ENCODE data around the gene MAOA.

MAOA gene

DNA sequence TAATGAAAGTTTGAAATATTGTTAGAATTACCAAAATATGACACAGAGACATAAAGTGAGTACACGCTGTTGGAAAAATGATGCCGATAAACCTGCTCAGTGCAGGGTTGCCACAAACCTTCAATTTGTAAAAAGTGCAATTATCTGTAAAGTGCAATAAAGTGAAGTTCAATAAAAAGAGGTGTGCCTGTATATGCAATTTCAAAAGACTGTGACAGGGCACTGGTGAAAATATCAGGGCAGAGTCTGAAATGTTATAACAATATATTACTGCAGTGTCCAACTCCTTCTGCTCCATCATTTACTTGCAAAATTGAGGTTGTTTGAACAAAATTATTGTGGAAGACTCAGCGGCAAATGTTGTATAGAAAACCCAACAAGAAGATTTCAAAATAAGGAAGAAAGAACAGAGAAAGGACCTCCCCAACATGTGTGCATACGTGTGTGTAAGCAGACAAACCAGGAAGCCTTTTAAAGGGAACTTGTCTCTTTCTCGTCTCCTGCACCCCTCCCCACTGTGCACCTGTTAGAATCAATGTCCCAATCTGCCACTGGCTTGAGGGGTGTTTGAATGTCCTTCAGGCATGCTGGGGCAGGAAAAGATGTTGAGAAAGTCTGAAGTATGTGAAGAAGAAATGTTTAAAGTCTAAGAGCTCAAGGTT, 130.0 kb downstream of the MAOA start:
- H3K4me3 ChIP-seq (replicated peaks; ENCODE audit: low read depth, low read length), result no peak overlapping the region
- TF ChIP-seq, protein P1, sequence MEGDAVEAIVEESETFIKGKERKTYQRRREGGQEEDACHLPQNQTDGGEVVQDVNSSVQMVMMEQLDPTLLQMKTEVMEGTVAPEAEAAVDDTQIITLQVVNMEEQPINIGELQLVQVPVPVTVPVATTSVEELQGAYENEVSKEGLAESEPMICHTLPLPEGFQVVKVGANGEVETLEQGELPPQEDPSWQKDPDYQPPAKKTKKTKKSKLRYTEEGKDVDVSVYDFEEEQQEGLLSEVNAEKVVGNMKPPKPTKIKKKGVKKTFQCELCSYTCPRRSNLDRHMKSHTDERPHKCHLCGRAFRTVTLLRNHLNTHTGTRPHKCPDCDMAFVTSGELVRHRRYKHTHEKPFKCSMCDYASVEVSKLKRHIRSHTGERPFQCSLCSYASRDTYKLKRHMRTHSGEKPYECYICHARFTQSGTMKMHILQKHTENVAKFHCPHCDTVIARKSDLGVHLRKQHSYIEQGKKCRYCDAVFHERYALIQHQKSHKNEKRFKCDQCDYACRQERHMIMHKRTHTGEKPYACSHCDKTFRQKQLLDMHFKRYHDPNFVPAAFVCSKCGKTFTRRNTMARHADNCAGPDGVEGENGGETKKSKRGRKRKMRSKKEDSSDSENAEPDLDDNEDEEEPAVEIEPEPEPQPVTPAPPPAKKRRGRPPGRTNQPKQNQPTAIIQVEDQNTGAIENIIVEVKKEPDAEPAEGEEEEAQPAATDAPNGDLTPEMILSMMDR (IDR thresholded peaks at IDR 0.05; ENCODE audit: low read depth, low read length, missing control alignments), result no peak
- DNase-seq (ENCODE audit: extremely low read depth, low read depth), result no peak
